GM03348 (cell line): Measurements from ENCODE around the gene CEPT1.

ENCODE experiments used
- DNase-seq: peaks from one replicate; pipeline ENCODE4 v3.0.0; 2012; ENCODE audit warnings: low spot score

The CEPT1 gene

DNA sequence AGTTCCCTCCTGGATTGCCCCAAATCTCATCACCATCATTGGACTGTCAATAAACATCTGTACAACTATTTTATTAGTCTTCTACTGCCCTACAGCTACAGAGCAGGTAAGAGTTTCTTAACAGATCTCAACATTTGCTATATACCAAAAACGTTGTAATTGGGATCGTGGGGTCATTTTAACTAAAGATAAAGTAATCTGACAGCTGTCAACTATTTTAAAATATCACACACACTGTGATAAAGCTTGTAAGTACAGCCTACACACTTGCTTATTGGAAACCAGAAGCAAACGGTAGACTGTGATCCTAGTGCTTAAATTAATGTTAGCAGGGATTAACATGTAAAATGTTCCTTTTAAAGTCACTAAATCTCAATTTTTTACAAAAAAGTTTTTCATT, 7.9 kb downstream of the CEPT1 start:
- no peak for DNase-seq

DNA sequence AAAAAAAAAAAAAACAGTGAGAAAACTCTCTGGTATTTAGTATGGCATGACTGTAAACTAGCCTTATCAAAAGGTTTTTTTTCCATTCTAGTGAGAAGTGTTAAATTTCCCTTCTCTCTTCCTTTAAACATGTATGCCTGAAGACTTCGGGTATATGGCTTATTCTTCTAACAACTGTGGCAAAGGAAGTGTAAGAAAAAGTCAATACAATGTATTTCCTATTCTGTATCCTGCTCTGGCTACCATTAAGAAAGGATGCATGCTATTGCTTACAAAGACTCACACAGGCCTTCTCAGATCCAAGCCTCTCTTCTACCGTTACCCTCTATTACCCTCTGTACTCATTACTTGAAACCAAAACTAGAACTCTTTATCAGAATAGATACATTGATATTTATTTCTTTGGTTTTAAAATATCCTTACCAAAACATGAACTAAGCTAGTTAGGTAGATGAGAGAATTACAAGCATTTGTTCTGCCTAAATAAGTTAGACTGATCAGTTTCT, 8.4 kb downstream of the CEPT1 start:
- DNase-seq: no peak

DNA sequence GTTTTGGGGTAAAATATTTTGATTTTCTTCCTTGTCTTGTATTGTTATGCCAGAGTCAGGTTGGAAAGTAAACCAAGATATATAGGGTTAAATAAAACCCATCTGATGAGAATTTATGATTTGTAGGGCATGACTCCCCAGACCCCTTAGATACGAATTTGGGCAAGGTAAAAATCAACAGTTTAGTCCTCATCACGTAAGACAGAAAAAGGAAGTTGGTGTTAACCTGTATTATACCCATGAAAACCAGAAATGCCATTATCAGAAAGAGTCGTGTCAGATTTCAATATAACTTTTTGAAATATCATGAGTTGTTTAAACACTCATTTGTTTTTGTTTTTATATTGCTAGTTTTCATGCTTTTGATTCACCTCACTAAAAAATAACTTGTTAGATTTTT, 11.8 kb downstream of the CEPT1 start:
- no peak for DNase-seq

DNA sequence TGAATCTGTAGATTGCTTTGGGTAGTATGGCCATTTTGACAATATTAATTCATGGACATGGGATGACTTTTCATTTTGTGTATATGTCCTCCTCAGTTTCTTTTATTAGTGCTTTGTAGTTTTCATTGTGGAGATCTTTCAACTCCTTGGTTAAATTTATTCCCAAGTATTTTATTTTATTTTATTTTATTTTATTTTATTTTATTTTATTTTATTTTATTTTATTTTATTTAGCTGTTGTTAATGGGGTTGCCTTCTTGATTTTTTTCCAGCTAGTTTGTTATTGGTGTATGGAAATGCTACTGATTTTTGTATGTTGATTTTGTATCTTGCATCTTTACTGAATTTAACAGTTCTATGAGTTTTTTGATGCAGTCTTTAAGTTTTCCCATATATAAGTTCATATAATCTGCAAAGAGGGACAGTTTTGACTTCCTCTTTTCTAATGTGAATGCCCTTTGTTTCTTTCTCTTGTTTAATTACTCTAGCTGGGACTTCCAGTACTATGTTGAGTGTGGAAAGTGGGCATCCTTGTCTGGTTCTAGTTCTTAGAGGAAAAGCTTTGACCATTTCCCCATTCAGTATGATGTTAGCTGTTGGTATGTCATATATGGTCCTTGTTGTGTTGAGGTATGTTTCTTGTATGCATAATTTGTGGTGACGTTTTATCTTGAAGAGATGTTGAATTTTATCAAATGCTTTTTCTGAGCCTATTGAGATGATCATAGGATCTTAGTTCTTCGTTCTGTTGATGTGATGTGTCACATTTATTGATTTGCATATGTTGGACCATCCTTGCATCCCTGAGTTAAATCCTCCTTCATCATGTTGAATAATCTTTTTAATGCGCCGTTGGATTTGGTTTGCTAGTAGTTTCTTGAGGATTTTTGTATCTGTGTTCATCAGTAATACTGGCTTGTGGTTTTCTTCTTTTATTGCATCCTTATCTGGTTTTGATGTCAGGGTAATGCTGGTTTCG, 14.3 kb downstream of the CEPT1 start:
- no peak for DNase-seq

DNA sequence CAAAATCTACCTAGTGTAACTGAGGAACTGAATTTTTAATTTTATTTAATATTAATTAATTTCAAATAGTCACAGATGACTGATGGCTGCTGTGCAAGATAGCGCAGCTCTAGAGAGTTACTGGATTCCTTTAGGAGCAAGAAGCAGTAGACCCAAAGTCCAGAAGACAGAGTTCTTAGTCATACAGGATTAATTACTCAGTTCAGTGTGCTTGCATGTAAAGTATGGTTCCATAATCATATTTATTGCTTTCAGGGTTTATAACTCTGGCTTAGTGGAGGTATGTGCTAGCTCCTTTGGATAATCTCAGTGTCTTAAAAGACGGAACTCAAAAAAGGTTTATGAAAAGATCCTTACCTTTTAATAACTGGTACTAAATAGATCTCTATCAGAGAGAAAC, 17.4 kb downstream of the CEPT1 start:
- DNase-seq: no peak

DNA sequence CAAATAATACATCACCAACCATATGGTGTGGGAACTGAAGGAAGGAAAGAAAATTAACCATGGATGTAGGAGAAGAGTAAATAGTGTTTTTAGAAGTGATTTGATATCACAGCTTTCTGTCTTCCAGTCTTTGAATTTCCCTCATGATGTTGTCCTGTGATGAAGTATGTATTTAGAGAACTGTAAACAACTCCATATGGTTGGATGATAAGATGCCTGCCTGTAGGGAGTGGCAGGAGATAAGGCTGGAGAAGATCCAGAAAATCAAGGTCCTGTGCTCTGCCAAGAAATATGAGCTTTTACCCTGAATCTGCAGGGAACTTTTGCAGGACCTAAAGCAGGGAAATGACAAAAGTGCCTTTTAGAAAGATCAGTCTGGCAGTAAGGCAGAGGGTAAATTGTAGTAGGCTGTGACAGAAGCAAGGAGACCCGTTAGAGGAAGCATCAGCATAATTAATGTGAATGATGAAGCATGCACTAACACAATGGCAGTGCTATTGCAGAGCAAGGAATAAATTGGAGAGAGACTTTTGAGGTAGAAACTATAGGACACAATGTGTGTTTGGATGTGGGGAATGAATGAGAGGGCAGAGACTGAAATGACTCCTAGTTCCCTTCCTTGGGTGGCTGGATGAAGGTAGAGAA, 21.9 kb downstream of the CEPT1 start:
- no peak for DNase-seq

DNA sequence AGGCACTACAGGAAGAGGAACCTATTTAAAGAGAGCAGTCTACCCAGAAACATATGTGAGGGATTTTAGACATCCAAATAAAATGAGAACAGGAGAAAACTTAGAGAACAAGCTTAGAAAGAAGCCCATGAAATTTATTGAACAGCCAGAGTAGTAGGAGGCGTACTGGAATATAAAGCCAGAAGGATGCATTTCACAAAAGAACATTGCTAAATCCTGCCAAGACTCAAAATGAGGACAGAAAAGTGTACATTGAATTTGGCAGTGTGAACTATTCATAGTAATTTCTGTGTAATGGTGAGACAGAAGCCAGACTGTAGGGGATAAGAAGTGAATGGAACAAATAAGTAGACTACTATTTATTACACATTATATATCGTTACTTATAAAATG, 22.5 kb downstream of the CEPT1 start:
- no peak for DNase-seq

DNA sequence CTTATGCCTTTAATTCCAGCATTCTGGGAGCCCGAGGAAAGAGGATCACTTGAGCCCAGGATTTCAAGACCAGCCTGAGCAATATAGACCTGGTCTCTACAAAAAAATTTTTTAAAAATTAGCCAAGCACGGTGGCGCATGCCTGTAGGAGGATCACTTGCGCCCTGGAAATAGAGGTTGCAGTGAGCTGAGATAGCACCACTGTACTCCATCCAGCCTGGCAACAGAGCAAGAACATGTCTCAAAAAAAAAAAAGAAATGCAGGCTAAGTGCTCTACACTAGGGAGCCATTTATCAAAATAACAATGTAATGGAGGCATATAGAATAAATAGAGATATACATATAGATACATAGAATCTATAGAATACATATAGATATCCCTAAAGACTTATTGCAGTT, 23.3 kb downstream of the CEPT1 start:
- no peak for DNase-seq

DNA sequence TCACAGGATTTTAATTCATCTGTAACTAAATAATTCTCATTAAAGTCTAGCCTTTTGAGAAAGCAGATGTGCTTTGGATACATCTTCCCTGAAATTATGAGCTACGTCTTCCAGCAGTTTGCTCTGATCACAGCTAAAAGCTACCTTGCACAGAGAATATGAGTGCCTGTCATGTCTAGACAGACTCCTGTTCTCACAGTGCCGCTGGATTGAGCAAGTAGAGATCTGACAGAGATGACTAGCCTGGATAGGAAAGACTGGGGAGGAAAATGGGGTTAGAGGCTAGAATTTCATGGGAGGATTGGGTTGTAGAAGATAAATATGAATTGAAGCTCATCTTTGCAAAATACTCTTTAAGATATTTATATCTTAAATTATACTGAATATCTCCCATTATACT, 24.1 kb downstream of the CEPT1 start:
- no peak for DNase-seq

DNA sequence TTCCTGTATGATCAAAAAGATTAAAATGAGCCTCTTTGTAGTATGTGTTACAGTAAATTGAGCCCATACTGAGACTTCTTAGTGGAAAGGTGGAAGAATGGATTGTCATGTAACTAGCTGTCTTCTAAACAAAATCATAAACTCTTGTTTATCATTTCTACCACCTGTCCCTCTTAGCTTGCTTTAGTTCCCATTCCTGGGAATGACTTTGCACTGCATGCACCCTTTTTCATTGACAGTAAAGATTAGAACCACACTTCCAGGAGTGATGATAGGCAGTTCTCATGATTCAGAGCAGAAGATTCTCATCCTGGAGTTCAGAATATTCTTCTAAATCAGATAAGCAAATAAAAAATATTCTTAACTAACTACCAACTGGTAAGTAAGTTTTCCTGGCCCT, 32.4 kb downstream of the CEPT1 start:
- no peak for DNase-seq

DNA sequence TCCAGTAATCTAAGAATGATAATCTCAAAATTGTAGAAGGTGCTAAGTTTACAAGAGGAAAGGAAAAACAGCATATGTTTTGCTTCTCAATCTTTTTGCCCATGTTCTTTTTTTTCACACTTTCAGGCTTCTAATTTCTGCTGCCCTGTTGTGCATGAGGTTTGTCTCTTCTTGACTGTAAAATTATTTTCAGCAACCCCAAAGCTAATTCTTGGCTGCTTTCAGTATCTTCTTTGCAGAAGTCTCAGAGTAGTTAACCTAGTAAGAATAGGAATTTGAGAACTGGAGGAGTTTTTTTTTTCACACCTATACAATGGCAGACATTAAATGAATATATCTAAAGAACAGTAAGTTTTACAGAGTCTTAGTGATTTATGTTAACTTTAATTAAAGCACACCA, 34.0 kb downstream of the CEPT1 start:
- no peak for DNase-seq

DNA sequence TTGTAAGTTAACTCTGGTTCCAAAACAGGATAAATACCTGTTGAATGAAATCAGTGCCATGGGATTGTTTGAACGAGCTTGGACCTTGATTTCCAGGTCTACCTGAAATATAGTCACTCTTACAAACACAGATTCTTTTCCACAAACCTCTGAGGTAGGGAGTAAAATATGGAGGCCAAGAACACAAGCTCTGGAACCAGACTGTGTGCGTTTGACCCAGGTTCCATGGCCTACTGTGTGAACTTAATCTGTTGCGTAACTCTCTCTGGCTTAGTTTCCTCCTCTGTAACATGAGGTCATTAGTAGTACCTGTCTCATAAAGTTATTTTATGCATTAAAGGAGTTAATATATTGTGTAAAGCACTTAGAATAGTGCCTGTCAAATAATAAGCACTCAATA, 35.3 kb downstream of the CEPT1 start:
- DNase-seq: no peak

DNA sequence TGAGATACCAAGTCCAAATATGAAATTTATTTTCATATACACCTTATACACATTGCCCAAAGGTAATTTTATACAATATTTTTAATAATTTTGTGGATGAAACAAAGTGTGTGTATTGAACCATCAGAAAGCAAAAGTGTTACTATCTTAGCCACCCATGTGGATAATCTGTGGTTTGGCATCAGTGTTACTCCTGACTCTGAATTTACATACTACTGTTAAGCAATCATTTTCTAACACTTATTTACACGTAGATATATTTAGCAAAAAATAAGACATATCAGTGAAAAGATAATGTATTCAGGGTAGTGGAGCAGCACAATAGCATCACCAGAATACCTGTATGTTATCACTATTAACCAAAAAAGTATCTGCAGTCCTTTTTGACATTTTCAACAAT, 36.7 kb downstream of the CEPT1 start:
- DNase-seq: no peak

DNA sequence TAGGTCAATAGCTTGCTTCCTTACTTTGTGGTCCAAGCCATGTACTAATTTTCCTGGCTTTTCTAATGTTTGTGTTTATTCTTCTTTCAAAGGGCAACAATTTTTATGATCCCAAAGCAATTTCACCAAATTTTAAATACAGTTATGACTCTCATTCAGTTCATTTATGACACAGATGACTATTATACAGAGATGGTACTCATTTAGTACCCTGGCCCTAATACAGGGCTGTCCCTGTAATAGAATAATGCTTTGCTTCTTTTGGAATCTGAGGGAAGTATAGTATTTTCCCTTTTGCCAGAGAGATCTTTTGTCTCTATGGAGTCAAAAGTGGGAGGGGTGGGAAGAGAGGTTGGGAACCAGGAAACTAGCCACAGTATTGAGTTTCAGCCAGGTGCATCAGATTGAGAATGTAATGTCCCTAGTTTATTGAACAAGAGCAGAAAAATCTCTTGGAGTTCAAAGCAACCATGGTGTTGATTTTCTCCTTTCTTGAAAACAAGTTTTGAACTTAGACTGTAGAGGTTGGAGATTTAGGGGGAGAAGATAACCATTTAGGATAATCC, 40.0 kb downstream of the CEPT1 start:
- DNase-seq: no peak

DNA sequence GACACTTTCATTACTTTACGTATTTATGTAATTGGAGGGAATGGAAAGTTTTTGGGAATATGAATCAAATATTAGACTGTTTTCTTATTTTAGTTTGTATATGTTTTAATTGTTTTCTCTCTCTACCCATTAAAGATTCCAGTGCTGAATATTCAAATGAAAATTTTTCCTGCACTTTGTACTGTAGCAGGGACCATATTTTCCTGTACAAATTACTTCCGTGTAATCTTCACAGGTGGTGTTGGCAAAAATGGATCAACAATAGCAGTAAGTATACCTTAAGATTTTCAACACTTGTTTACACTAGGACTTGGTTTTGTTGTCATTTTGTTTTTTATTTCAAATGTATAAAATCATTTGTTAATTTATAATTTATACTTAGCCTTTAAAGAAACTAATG, 42.0 kb downstream of the CEPT1 start:
- DNase-seq: no peak

DNA sequence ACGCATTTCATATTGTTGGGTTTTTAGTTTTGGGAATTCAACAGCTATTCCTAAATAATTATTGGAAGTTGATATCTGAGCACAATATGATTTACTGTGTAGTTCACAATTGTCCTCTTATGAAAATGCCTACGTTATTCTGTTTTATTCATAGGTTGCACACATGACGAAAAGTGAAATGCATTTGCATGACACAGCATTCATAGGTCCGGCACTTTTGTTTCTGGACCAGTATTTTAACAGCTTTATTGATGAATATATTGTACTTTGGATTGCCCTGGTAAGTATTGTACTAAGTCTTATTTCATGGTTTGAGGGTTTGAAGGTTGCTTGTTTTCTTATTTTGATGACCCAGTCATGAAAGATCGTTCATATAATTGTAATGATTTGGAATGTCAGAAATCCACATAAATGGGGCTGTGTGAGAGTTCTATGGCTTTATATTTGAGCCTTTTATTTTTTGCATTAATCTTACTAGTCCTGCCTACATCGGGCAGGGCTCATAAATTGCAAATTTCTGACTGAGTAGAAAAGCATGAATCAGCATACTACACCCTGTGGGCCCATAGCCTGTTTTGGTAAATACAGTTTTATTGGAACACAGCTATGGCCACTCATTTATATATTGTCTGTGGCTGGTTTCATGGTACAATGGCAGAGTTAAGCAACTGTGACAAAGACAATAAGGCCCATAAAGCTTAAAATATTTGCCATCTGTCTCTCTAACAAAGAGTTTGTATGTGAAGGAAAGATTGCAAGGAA, 43.5 kb downstream of the CEPT1 start:
- DNase-seq: no peak

DNA sequence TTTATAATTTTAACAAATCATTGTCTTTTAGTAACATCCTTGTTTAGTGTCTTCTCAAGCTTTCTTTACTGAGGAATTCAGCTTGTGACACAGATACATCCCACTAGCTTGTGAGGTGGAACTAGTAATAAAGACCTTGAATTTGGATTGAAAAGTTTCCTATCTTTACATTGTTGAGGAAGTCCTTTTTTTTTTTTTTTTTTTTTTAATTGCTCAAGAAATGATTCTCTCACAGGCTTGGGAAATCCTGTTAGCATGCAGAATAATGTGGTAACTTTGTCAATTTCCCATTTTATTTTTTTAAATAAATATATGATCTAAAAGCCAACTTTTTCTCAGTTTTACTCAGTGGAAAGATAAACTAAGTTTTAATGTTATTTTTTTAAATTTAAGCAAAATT, 44.6 kb downstream of the CEPT1 start:
- DNase-seq: no peak

DNA sequence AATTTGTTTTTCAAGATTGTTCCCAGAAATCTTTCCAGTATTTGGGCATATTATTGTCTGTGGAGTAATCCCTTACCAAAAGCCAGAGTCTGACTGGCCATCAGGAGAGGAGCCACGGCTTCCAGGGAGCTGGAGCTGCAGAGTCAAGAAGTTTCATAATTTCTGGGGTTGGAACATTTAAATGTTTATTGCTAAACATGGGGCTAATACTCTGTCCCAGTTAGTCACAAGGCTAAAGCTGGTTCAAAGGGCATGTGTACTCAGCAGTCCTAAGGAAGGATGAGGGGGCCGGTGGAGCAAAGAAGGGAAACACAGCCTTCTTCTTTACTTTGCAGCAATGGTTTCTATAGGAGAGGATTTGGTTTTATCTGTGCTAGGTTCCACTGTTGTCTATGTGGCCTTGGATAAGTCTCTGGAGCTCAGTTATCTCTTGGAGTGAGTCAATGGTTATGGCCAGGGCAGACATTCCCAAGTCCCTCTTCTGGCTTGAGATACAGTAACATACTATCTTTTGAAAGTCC, 51.0 kb downstream of the CEPT1 start:
- peak; percentile 87 for DNase-seq

DNA sequence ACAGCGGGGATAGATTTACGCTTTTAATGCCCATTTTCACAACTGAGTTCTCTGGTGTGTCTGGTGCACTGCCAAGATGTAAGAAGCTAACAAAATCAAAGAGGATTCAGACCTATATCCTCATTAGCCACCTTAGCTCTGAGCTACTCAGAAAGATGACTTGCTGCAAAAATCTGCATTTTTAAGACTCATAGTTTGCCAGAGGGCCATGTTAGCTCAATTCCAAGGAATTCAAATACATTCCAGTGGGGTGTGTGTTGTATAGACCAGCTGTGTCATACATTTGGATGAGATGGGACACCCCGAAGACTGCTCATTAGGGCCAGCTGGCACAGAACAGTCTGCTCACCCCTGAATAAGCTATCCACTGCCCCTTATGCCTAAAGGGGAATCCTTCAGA, 51.5 kb downstream of the CEPT1 start:
- DNase-seq: peak; percentile 89

DNA sequence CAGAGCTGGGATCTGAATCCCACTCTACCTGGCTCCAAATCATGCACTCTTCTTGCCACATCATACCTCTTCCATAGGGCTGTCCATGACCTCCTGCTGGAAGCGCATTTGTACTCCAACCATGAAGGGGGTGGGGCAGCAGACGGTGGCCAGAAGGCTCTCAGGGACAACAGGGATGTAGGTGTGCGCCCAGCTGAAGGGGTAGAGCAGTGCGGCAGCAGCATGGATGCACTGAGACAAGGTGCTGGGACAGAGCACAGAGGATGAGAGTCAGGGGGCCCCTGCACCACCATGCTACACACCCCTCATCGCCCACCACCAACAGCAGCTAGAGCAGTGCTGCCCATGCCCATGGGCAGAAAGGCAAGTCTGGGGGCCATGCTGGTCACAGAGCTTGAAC, 52.1 kb downstream of the CEPT1 start:
- DNase-seq: no peak

DNA sequence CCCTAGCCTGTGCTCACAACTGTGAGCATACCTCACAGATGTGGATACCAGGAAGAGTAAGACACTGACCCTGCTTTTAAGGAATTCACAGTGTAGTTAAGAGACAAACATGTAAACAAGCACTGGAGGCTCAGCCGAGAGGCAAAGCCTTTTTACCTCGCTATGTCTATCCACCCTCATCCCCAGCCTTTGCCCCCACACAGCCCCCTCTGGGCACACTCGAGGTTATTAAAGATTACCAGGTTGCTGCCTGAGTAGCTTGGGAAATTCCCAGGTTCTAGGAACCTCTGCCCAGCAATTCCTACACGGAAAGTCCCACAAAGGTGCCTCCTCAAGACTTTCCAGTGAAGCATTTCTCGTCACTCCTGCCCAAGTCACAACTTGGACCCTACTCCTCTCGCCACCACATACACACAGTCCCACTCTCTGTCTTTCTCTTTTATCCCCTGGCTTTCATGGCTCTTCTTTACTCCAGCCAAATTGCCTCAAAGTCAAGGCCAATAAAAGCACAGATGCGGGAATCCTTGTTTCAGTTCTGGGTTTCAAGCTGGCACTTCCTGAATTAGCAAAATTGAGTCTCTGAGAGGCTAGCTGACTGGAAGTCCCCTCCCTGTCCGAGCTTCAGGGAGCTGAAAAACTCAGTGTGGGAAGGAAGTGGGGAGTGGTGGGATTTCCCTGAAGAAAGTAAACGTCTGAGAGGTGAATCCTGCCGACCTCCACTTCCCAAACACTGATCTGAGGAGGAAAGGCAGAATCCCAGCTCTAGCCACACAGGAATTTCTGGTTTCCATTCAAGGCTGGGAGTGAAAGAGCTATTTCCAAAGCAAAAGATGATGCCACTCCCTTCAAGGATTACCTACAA, 52.9 kb downstream of the CEPT1 start:
- peak; percentile 33 for DNase-seq
